GM23338 (cell line): Measurements from ENCODE around the gene LIF. TPM values are rescaled to one million over a fixed set of nuclear protein-coding genes. Genes with fewer than 3 reads are reported as not detected.

Experiments
- ATAC-seq: fragments of 200-7000 bp; cut with Tn5 transposase; 3 replicates; pipeline ENCODE4 v1.9.1; 2020
- DNase-seq: peaks from one replicate; pipeline ENCODE4 v3.0.0-alpha.2; 2015; ENCODE audit warnings: low spot score
- H2AFZ ChIP-seq: fragments of 200-600 bp; sonication (generic); 2 replicates; pipeline ENCODE4 v1.8.0; 2016; ENCODE audit warnings: antibody characterized with exemption, mild to moderate bottlenecking, moderate library complexity
- H3F3A ChIP-seq: fragments of 200-600 bp; sonication (generic); replicated peaks from 2 replicates; pipeline ENCODE4 v1.8.0; 2017; ENCODE audit warnings: antibody characterized with exemption, mixed run types, low read depth
- H3K27ac ChIP-seq: fragments of 200-600 bp; sonication (generic); 2 replicates; pipeline ENCODE4 v1.6.1; 2016; ENCODE audit warnings: low read depth
- H3K27me3 ChIP-seq: fragments of 200-600 bp; sonication (generic); 2 replicates; pipeline ENCODE4 v1.8.0; 2016; ENCODE audit warnings: mild to moderate bottlenecking, mixed run types, moderate library complexity; ENCODE audit not compliant: insufficient read depth
- H3K36me3 ChIP-seq: fragments of 200-600 bp; sonication (generic); 2 replicates; pipeline ENCODE4 v1.8.0; 2016; ENCODE audit warnings: mild to moderate bottlenecking; ENCODE audit not compliant: insufficient read depth
- H3K4me1 ChIP-seq: fragments of 200-600 bp; sonication (generic); 2 replicates; pipeline ENCODE4 v1.8.0; 2016; ENCODE audit warnings: mild to moderate bottlenecking, moderate library complexity; ENCODE audit not compliant: insufficient read depth
- H3K4me2 ChIP-seq: fragments of 200-600 bp; sonication (generic); 2 replicates; pipeline ENCODE4 v1.7.1; 2017; ENCODE audit warnings: mixed run types
- H3K4me3 ChIP-seq: fragments of 200-600 bp; sonication (generic); 2 replicates; pipeline ENCODE4 v1.6.1; 2016; ENCODE audit warnings: mixed run types
- H3K79me2 ChIP-seq: fragments of 200-600 bp; sonication (generic); replicated peaks from 2 replicates; pipeline ENCODE4 v1.8.0; 2017; ENCODE audit warnings: mild to moderate bottlenecking; ENCODE audit not compliant: insufficient read depth
- H3K9me2 ChIP-seq: fragments of 200-600 bp; sonication (generic); 2 replicates; pipeline ENCODE4 v1.8.0; 2017; ENCODE audit not compliant: insufficient read depth
- H4K20me1 ChIP-seq: fragments of 200-600 bp; sonication (generic); replicated peaks from 2 replicates; pipeline ENCODE4 v1.8.0; 2017; ENCODE audit warnings: mild to moderate bottlenecking; ENCODE audit not compliant: insufficient read depth
- H3K27ac Mint-ChIP-seq: 2 replicates; pipeline ENCODE4 v1.8.0; 2020; ENCODE audit warnings: inconsistent platforms, mild to moderate bottlenecking, moderate library complexity, mixed read lengths
- H3K27me3 Mint-ChIP-seq: 3 replicates; pipeline ENCODE4 v1.8.0; 2022; ENCODE audit warnings: low read depth, mild to moderate bottlenecking, moderate library complexity, mixed read lengths, inconsistent platforms; ENCODE audit not compliant: insufficient read depth, poor library complexity
- H3K36me3 Mint-ChIP-seq: 3 replicates; pipeline ENCODE4 v1.8.0; 2021; ENCODE audit warnings: low read depth, mild to moderate bottlenecking, inconsistent platforms, moderate library complexity, mixed read lengths
- H3K4me1 Mint-ChIP-seq: 3 replicates; pipeline ENCODE4 v1.8.0; 2020; ENCODE audit warnings: mild to moderate bottlenecking, inconsistent platforms, mixed read lengths
- H3K4me3 Mint-ChIP-seq: 3 replicates; pipeline ENCODE4 v1.8.0; 2021; ENCODE audit warnings: moderate library complexity, mild to moderate bottlenecking, inconsistent platforms, mixed read lengths
- H3K9me3 Mint-ChIP-seq: 3 replicates; pipeline ENCODE4 v1.8.0; 2020; ENCODE audit warnings: moderate library complexity, mild to moderate bottlenecking, inconsistent platforms, mixed read lengths
- CREB1 ChIP-seq: fragments of 250-450 bp; sonication (Bioruptor Pico); IDR thresholded peaks from 2 replicates; pipeline ENCODE4 v1.5.0; 2020; ENCODE audit warnings: low read depth, mild to moderate bottlenecking, moderate library complexity
- ETS1 ChIP-seq: IDR thresholded peaks from 2 replicates; pipeline ENCODE4 v1.6.1; 2016; ENCODE audit warnings: antibody characterized with exemption
- EZH2 ChIP-seq: fragments of 200-600 bp; sonication (generic); IDR thresholded peaks from one replicate; pipeline ENCODE4 v1.8.0; 2017; ENCODE audit warnings: antibody characterized with exemption, mild to moderate bottlenecking, low read depth; ENCODE audit not compliant: unreplicated experiment
- EZH2phosphoT487 ChIP-seq: fragments of 200-600 bp; sonication (generic); IDR thresholded peaks from one replicate; pipeline ENCODE4 v1.8.1; 2018; ENCODE audit warnings: antibody characterized with exemption; ENCODE audit not compliant: unreplicated experiment
- JUNB ChIP-seq: IDR thresholded peaks from one replicate; pipeline ENCODE4 v1.6.1; 2016; ENCODE audit warnings: antibody characterized with exemption; ENCODE audit not compliant: unreplicated experiment
- NANOG ChIP-seq: IDR thresholded peaks from 2 replicates; pipeline ENCODE4 v1.6.1; 2016; ENCODE audit warnings: antibody characterized with exemption, borderline replicate concordance
- POLR2AphosphoS5 ChIP-seq: IDR thresholded peaks from 2 replicates; pipeline ENCODE4 v1.6.1; 2016; ENCODE audit warnings: antibody characterized with exemption, low read depth
- REST ChIP-seq: IDR thresholded peaks from one replicate; pipeline ENCODE4 v1.6.1; 2018; ENCODE audit warnings: antibody characterized with exemption; ENCODE audit not compliant: unreplicated experiment
- ZNF114 ChIP-seq: fragments of 250-450 bp; sonication (Bioruptor Pico); IDR thresholded peaks from 2 replicates; pipeline ENCODE4 v1.5.0; 2020; ENCODE audit warnings: mild to moderate bottlenecking, moderate library complexity
- ZNF331 ChIP-seq: fragments of 250-450 bp; sonication (Bioruptor Pico); IDR thresholded peaks from 2 replicates; pipeline ENCODE4 v1.5.0; 2020; ENCODE audit warnings: low read depth, mild to moderate bottlenecking, moderate library complexity
- ZNF462 ChIP-seq: fragments of 250-450 bp; sonication (Bioruptor Pico); IDR thresholded peaks from 2 replicates; pipeline ENCODE4 v1.5.0; 2020; ENCODE audit warnings: mild to moderate bottlenecking, moderate library complexity
- polyA plus RNA-seq: library from polyadenylated mRNA; unstranded; fragments of >200 nt; fragmentation: Nextera tagmentation; extraction: Ambion mirVana; gene quantifications from 2 replicates; pipeline ENCODE4 v1.2.1, GENCODE V29; 2016
- total RNA-seq: library from RNA; depleted of rRNA; stranded (reverse); fragments of >200 nt; shearing (Covaris generic); gene quantifications from 2 replicates; pipeline ENCODE4 v1.2.3, GENCODE V29; 2014

Gene LIF
- total and polyA plus RNA-seq, 2 experiments from 2014 or later: 1.8 to 3.6 TPM

GRCh38 chr22:30292069-30292970 is 45.8 kb upstream of the LIF start:
- Histone ChIP-seq H3K27me3 (peaks cover 7% of the 10 kb centered on the region; the same call in 1 of the 2 replicates), H2AFZ (no peak overlapping the region), H3K9me2 (no peaks in the 10 kb centered on the region), H4K20me1 (no peaks in the 10 kb centered on the region; the same call in 1 of the 2 replicates), H3K27ac (no peak overlapping the region), H3K79me2 (no peaks in the 10 kb centered on the region), H3K4me2 (no peak overlapping the region), H3K4me1 (peaks cover 14% of the 10 kb centered on the region; the same call in 1 of the 2 replicates), H3K36me3 (no peaks in the 10 kb centered on the region), H3F3A (peaks cover 11% of the 10 kb centered on the region), H3K4me3 (no peak overlapping the region)
- Mint-ChIP-seq H3K27me3 (peaks cover 21% of the 10 kb centered on the region), H3K4me3 (no peak overlapping the region), H3K27ac (no peak overlapping the region), H3K4me1 (peaks cover 14% of the 10 kb centered on the region; the same call in 2 of the 3 replicates), H3K9me3 (no peaks in the 10 kb centered on the region), H3K36me3 (no peaks in the 10 kb centered on the region)
- DNase-seq: no peak
- no peak for ATAC-seq
- TF ChIP-seq JUNB (no peak), EZH2phosphoT487 (no peak), POLR2AphosphoS5 (no peak), CREB1 (CRISPR knock-in tag) (no peak), EZH2 (no peak), REST (no peak), ZNF462 (CRISPR knock-in tag) (no peak), NANOG (no peak), ETS1 (no peak), ZNF114 (CRISPR knock-in tag) (no peak), ZNF331 (CRISPR knock-in tag) (no peak)
